ENCODE measurements around the gene ANKRD18A.
"Not testable (repeated sequence)": the region's sequence is repeated elsewhere in the genome, so short reads cannot be mapped to it uniquely, and the experiment has no call there.

Gene ANKRD18A

DNA sequence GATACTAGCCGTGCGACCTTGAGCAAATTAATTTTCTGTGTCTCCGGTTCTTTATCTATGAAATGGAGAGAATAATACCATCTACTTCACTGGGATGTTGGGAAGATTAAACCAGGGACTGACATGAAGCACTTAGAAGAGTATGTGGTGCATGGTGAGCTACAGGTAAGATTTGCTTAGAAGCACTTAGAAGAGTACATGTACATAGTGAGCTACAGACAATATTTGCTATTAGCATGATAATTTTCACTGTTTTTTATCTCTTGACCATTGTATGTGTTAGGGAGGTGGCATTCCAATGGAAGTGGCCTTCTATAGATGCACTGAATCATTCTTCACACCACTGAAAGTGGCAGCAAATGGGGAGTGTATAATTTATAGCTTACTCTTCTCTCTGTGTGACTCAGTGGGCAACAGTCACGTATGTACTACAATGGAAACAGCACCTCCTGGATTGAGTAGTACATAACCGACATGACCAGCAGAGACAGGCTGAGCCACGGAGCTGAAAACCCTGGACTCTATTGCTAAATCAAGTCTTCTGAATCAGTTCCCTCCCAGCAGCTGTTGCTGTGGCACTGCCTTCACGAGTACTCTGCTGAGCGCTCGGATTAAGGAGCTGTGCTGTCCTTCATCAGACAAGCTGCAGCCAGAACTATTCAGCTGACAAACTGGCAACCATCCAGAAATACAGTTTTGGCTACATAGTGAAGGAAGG lies 28.9 kb downstream of the ANKRD18A start:
- H3K4me3 Mint-ChIP-seq; H3K36me3 Mint-ChIP-seq (ENCODE audit: low read depth); H3K27ac Mint-ChIP-seq; H3K27me3 Mint-ChIP-seq (ENCODE audit: low read depth); H3K9me3 Mint-ChIP-seq; H3K4me1 Mint-ChIP-seq (ENCODE audit: low read depth): not testable (repeated sequence)

DNA sequence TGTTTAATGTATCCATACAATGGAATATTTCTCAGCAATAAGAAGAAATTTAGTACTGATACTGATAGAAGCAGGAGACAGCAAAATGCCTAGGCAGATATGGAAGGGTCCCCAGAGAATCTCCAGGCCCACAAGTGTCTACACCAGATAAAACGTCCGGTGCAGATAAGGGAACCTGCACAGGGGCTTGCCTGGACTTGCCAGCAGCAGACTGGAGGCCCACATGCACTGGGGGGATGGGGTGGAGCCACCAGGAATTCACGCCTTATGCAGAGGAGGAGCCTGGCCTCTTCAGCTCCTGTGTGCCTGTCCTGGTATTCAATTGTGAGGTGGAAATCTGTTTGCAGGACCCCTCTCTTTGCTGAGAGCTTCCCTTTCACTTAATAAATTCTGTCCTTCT lies 36.6 kb downstream of the ANKRD18A start:
- H3K36me3 Mint-ChIP-seq (ENCODE audit: low read depth); H3K27me3 Mint-ChIP-seq (ENCODE audit: low read depth); H3K4me1 Mint-ChIP-seq (ENCODE audit: low read depth); H3K27ac Mint-ChIP-seq; H3K9me3 Mint-ChIP-seq; H3K4me3 Mint-ChIP-seq: not testable (repeated sequence)

DNA sequence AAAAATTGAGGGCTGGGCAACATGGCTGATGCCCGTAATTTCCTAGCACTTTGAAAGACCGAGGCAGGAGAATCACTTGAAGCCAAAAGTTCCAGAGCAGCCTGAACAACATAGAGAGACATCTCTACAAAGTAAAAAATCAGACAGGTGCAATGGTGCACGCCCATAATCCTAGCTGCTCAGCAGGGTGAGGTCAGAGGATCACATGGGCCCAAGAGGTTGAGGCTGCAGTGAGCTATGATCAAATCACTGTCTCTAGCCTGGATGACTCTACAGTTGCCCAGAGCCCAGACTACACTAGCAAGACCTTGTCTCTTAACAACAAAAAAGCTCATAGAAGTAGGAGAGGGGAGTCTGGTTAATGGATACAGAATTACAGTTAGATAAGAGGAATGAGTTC lies 40.3 kb downstream of the ANKRD18A start:
- not testable (repeated sequence) for H3K36me3 Mint-ChIP-seq (ENCODE audit: low read depth); H3K27ac Mint-ChIP-seq; H3K4me1 Mint-ChIP-seq (ENCODE audit: low read depth); H3K27me3 Mint-ChIP-seq (ENCODE audit: low read depth); H3K9me3 Mint-ChIP-seq; H3K4me3 Mint-ChIP-seq

DNA sequence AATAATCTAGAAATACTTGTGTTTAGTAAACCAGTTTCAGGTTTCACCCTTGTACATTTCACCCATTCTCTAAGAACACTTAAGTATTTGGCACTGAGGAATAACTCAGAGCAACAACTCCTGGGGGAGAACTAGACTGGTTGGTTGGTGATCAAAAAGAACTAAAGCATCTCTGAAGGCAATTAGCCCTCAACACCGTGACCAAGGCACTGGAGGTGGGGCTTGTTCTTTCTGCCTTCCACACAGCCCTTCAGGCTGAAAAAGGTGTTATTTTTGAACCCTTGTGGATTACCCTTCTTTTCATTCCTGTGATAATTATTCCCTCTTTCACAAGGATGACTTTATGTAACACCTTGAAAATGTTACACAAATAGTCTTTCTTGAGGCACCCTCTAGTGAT lies 44.2 kb downstream of the ANKRD18A start:
- H3K27me3 Mint-ChIP-seq (ENCODE audit: low read depth); H3K9me3 Mint-ChIP-seq; H3K36me3 Mint-ChIP-seq (ENCODE audit: low read depth); H3K4me1 Mint-ChIP-seq (ENCODE audit: low read depth); H3K27ac Mint-ChIP-seq; H3K4me3 Mint-ChIP-seq: not testable (repeated sequence)

DNA sequence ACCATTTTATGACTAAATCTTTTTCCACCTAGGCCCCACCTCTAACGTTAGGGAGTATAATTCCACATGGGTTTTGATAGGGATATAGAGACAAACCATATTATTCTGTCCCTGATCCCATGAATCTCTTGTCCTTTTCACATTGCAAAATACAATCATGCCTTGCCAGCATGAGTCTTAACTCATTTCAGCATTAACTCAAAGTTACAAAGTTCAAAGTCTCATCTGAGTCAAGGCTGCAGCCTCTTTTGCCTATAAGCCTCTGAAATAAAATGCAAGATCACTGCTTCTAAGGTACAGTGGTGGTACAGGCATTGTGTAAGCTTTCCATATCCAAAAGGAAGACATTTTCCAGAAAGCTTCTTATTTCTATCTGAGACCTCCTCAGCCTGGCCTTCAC lies 54.3 kb downstream of the ANKRD18A start:
- H3K27ac Mint-ChIP-seq; H3K9me3 Mint-ChIP-seq; H3K27me3 Mint-ChIP-seq (ENCODE audit: low read depth); H3K36me3 Mint-ChIP-seq (ENCODE audit: low read depth); H3K4me3 Mint-ChIP-seq; H3K4me1 Mint-ChIP-seq (ENCODE audit: low read depth): not testable (repeated sequence)

DNA sequence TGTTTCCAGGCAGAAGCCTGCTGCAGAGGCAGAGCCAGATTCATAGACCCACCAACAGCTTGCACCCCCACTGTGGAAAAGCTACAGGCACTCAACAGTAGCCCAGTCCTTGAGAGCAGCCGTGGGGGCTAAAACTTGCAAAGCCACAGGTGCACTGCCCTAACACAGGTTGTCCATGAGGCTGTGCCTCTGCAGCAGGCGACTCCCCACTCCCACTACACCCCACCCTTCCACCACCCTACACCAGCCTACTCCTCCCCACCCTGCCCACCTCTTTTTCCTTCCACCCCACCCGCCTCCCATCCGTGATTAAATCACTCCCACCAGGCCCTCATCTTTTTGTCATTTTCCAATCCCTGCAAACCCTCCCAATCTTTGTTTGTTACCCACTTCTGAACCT lies 55.2 kb downstream of the ANKRD18A start:
- not testable (repeated sequence) for H3K9me3 Mint-ChIP-seq; H3K4me3 Mint-ChIP-seq; H3K4me1 Mint-ChIP-seq (ENCODE audit: low read depth); H3K27ac Mint-ChIP-seq; H3K36me3 Mint-ChIP-seq (ENCODE audit: low read depth); H3K27me3 Mint-ChIP-seq (ENCODE audit: low read depth)

DNA sequence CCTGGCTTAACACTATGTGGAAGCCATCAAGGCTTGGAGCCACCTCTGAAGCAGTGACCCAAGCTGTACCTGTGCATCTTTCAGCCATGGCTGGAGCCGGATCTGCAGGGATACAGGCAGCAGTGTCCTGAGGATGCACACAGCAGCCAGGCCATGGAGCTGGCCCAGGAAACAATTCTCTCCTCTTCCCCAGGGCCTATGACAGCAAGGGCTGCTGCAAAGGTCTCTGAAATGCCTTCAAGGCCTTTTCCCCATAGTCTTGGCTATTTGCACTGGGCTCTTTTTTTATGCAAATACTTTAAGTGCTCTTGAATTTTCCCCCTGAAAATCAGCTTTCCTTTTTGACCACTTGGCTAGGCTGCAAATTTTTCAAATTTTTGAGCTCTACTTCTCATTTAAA lies 56.5 kb downstream of the ANKRD18A start:
- not testable (repeated sequence) for H3K4me3 Mint-ChIP-seq; H3K4me1 Mint-ChIP-seq (ENCODE audit: low read depth); H3K9me3 Mint-ChIP-seq; H3K27ac Mint-ChIP-seq; H3K27me3 Mint-ChIP-seq (ENCODE audit: low read depth)
- peaks cover 13% of the 10 kb centered on the region for H3K36me3 Mint-ChIP-seq (ENCODE audit: low read depth)

DNA sequence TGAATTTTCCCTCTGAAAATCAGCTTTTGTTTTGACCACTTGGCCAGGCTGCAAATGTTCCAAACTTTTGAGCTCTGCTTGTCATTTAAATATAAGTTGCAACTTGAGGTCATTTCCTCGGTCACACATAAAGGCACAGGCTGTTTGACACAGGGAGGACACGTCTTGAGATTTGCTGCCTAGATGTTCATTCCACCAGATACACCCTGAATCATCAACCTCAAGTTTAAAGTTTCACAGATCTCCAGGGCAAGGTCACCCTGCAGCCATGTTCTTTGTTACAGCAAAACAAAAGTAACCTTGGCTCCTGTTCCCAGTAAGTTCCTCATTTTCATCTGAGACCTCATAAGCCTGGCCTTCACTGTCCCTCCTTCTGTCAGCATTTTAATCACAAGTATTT lies 59.3 kb downstream of the ANKRD18A start:
- not testable (repeated sequence) for H3K27ac Mint-ChIP-seq; H3K27me3 Mint-ChIP-seq (ENCODE audit: low read depth); H3K9me3 Mint-ChIP-seq

DNA sequence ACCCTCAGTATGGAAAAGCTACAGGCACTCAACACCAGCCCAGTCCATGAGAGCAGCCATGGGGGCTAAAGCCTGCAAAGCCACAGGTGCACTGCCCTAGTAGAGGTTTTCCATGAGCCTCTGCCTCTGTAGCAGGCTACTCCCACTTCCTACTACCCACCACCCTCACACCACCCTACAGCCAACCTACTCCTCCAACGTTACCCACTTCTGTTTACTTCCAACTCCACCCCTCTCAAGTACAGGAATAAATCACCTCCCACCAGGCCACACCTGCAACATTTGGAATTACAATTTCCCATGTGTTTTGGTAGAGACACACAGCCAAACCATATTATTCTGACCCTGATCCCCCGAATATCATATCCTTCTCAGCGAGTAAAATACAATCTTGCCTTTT lies 61.2 kb downstream of the ANKRD18A start:
- not testable (repeated sequence) for H3K27ac Mint-ChIP-seq; H3K9me3 Mint-ChIP-seq; H3K36me3 Mint-ChIP-seq (ENCODE audit: low read depth); H3K27me3 Mint-ChIP-seq (ENCODE audit: low read depth); H3K4me3 Mint-ChIP-seq
- peaks cover 13% of the 10 kb centered on the region for H3K4me1 Mint-ChIP-seq (ENCODE audit: low read depth)

More for the DNA sequence above, 59.3 kb downstream of the ANKRD18A start:
- peaks cover 21% of the 10 kb centered on the region for H3K4me1 Mint-ChIP-seq (ENCODE audit: low read depth)
- not testable (repeated sequence) for H3K4me3 Mint-ChIP-seq
- H3K36me3 Mint-ChIP-seq (ENCODE audit: low read depth) = peaks cover 12% of the 10 kb centered on the region

DNA sequence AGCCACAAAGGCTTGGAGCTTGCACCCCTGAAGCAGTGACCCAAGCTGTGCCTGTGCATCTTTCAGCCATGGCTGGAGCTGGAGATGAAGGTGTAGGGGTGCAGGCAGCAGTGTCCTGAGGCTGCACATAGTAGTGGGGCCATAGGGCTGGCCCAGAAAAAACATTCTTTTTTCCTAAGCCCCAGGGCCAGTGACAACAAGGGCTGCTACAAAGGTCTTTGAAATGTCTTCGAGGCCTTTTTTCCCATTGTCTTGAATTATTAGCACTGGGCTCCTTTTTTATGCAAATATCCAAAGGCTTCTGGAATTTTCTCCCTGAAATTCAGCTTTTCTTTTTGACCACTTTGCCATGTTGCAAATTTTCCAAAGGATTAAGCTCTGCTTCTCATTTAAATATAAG lies 62.6 kb downstream of the ANKRD18A start:
- H3K36me3 Mint-ChIP-seq (ENCODE audit: low read depth); H3K4me3 Mint-ChIP-seq; H3K27me3 Mint-ChIP-seq (ENCODE audit: low read depth); H3K27ac Mint-ChIP-seq; H3K9me3 Mint-ChIP-seq: not testable (repeated sequence)
- peaks cover 13% of the 10 kb centered on the region for H3K4me1 Mint-ChIP-seq (ENCODE audit: low read depth)

DNA sequence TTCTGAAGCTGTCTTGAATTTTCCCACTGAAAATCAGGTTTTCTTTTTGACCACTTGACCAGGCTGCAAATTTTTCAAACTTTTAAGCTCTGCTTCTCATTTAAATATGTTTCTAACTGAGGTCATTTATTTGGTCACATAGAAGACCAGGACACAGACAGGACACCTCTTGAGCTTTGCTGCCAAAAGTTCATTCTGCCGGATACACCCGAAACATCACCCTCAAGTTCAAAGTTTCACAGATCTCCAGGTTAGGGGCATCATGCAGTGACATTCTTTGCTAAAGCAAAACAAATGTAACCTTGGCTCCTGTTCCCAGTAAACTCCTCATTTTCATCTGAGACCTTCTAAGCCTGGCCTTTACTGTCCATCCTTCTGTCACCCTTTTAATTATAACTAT lies 65.4 kb downstream of the ANKRD18A start:
- not testable (repeated sequence) for H3K36me3 Mint-ChIP-seq (ENCODE audit: low read depth); H3K4me3 Mint-ChIP-seq

DNA sequence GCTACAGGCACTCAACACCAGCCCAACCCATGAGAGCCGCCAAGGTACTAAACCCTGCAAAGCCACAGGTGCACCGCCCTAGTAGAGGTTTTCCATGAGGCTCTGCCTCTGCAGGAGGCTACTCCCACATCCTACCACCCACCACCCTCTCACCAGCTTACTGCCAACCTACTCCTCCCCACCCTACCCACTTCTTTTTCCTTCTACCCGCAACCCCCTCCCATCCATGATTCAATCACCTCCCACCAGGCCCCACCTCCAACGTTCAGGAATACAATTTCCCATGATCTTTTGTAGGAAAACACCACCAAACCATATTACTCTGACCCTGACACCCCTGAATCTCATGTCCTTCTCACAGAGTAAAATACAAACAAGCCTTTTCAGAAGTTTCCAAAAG lies 67.4 kb downstream of the ANKRD18A start:
- H3K9me3 Mint-ChIP-seq; H3K27me3 Mint-ChIP-seq (ENCODE audit: low read depth); H3K27ac Mint-ChIP-seq; H3K4me3 Mint-ChIP-seq; H3K36me3 Mint-ChIP-seq (ENCODE audit: low read depth); H3K4me1 Mint-ChIP-seq (ENCODE audit: low read depth): not testable (repeated sequence)

More for the DNA sequence above, 65.4 kb downstream of the ANKRD18A start:
- not testable (repeated sequence) for H3K27me3 Mint-ChIP-seq (ENCODE audit: low read depth); H3K9me3 Mint-ChIP-seq; H3K27ac Mint-ChIP-seq
- peaks cover 13% of the 10 kb centered on the region for H3K4me1 Mint-ChIP-seq (ENCODE audit: low read depth)

DNA sequence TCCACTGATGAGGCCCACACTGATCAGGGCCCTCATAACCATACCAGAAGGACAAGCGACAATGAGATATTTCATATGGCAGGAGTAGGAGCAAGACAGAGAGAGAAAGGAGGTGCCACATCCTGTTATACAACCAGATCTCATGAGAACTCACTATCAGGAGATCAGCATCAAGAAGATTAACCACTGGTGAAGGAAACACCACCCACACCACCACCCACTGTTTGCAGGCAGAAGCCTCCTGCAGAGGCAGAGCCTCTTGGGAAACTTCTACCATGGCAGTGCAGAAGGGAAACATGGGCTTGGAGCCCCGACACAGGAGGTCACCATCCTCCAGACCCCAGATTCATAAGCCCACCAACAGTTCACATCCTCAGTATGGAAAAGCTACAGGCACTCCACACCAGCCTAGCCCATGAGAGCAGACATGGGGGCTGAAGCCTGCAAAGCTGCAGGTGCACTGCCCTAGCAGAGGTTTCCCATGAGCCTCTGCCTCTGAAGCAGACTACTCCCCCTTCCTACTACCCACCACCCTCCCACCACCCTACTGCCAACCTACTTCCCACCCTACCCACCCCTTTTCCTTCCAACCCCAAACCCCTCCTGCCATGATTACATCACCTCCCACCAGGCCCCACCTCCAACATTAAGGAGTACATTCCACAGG lies 73.8 kb downstream of the ANKRD18A start:
- not testable (repeated sequence) for H3K27me3 Mint-ChIP-seq (ENCODE audit: low read depth); H3K9me3 Mint-ChIP-seq; H3K36me3 Mint-ChIP-seq (ENCODE audit: low read depth)
- Mint-ChIP-seq H3K4me1 (ENCODE audit: low read depth) (peaks cover 16% of the 10 kb centered on the region), H3K27ac (peak overlapping the region; percentile 89), H3K4me3 (peak overlapping the region; percentile 58)

DNA sequence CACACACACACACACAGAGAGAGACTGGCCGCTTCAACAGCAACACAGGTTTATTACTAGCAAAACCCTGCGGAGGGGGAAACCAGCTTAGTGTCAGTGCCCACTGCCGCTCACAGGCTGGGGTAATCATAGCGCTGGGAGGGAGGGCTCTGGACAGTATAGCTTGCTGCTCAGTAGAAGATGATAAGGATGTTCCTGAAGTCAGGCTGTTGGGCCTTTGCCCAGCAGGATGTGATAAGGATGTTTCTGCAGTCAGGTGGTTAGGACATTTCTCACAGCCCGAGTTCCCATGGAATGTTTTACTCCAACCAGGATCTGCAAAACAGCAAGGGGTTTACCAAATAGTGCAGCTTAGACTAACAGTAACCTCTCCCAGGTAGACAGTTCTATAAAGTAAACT lies 79.9 kb downstream of the ANKRD18A start:
- H3K9me3 Mint-ChIP-seq; H3K27ac Mint-ChIP-seq; H3K27me3 Mint-ChIP-seq (ENCODE audit: low read depth); H3K4me1 Mint-ChIP-seq (ENCODE audit: low read depth); H3K4me3 Mint-ChIP-seq; H3K36me3 Mint-ChIP-seq (ENCODE audit: low read depth): not testable (repeated sequence)

DNA sequence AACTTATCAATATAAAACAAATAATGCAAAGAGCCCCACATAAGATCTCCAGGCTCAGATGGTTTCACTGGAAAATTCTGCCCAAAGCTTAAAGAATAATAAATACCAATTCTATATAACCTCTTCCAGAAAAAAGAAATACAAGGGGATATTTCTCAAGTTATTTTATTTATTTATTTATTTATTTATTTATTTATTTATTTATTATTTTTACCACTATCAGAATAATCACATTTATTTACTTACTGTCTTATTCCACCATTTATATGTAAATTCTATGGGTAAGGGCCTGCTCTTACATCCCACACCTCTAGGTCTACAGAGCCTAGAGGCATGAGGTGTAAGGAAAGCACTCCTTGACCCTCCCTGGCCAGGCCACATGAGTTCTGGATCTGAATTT lies 91.1 kb downstream of the ANKRD18A start:
- no peak overlapping the region for H3K4me3 Mint-ChIP-seq
- H3K27me3 Mint-ChIP-seq (ENCODE audit: low read depth) = peaks cover 4% of the 10 kb centered on the region
- H3K9me3 Mint-ChIP-seq = peaks cover 4% of the 10 kb centered on the region
- no peaks in the 10 kb centered on the region for H3K36me3 Mint-ChIP-seq (ENCODE audit: low read depth)
- no peaks in the 10 kb centered on the region for H3K4me1 Mint-ChIP-seq (ENCODE audit: low read depth)
- no peak overlapping the region for H3K27ac Mint-ChIP-seq

DNA sequence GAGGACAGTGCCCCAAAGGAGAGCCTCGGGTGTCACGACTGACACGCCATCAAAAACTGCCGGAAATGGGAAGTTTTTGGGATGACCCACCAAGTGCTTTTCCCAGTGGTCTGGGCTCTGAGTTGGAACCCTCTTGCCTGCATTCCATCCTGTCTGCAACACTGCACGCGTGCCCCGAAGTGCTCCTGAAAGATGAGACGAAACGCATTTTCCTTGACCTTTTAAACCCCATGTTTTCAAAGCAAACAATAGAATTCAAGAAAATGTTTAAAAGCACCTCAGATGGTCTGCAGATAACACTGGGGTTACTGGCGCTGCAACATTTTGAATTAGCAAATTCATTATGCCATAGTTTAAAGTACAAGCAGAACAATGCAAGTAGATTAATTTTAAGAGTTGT lies 92.9 kb downstream of the ANKRD18A start:
- Mint-ChIP-seq H3K27ac (no peak overlapping the region), H3K36me3 (ENCODE audit: low read depth) (no peaks in the 10 kb centered on the region), H3K4me1 (ENCODE audit: low read depth) (no peaks in the 10 kb centered on the region)

More for the DNA sequence above, 92.9 kb downstream of the ANKRD18A start:
- Mint-ChIP-seq H3K9me3 (peaks cover 4% of the 10 kb centered on the region), H3K4me3 (no peak overlapping the region), H3K27me3 (ENCODE audit: low read depth) (peaks cover 4% of the 10 kb centered on the region)

Measured in T-helper 1 cell treated with Interleukin-12 subunit alpha and Interleukin-12 subunit beta and Interleukin-4 antibody, amounts not matched to agents 30 μg/mL and 1 μg/mL, for 36 hours (primary cell).